ENCODE results near the gene VSTM2L.

Gene VSTM2L

GRCh38 chr20:37976887-37977286, 74.0 kb downstream of the VSTM2L start:
- H3K27ac ChIP-seq (ENCODE audit: low read depth, low read length), result no peak overlapping the region
- no peak overlapping the region for H3K9ac ChIP-seq (ENCODE audit: low read length)
- no peaks in the 10 kb centered on the region for H3K9me3 ChIP-seq (ENCODE audit: control insufficient read depth, insufficient read depth, low read depth, low read length)
- H3K4me3 ChIP-seq (ENCODE audit: low read depth, low read length), result no peak overlapping the region
- peaks cover 24% of the 10 kb centered on the region for H3K4me1 ChIP-seq (ENCODE audit: control insufficient read depth, insufficient read depth, low read length)
- H3K27me3 ChIP-seq (ENCODE audit: control insufficient read depth, insufficient read depth, low read length), result 0 out of 2 replicates have a peak, but pooled peaks cover 8% of the 10 kb centered on the region
- H3K36me3 ChIP-seq (ENCODE audit: control insufficient read depth, insufficient read depth, low read length), result no peaks in the 10 kb centered on the region

- Histone ChIP-seq H3K9ac (ENCODE audit: low read length) (no peak overlapping the region), H3K4me1 (ENCODE audit: control insufficient read depth, insufficient read depth, low read length) (peaks cover 20% of the 10 kb centered on the region), H3K9me3 (ENCODE audit: control insufficient read depth, insufficient read depth, low read depth, low read length) (no peaks in the 10 kb centered on the region), H3K27ac (ENCODE audit: low read depth, low read length) (no peak overlapping the region), H3K4me3 (ENCODE audit: low read depth, low read length) (no peak overlapping the region), H3K36me3 (ENCODE audit: control insufficient read depth, insufficient read depth, low read length) (no peaks in the 10 kb centered on the region; the same call in 1 of the 2 replicates), H3K27me3 (ENCODE audit: control insufficient read depth, insufficient read depth, low read length) (0 out of 2 replicates have a peak, but pooled peaks cover 8% of the 10 kb centered on the region)
Observed at GRCh38 chr20:37977338-37977737, 74.4 kb downstream of the VSTM2L start.

GRCh38 chr20:37977786-37978185, 74.9 kb downstream of the VSTM2L start:
- Histone ChIP-seq H3K4me1 (ENCODE audit: control insufficient read depth, insufficient read depth, low read length) (peaks cover 15% of the 10 kb centered on the region), H3K27ac (ENCODE audit: low read depth, low read length) (no peak overlapping the region), H3K9ac (ENCODE audit: low read length) (no peak overlapping the region), H3K9me3 (ENCODE audit: control insufficient read depth, insufficient read depth, low read depth, low read length) (no peaks in the 10 kb centered on the region), H3K36me3 (ENCODE audit: control insufficient read depth, insufficient read depth, low read length) (no peaks in the 10 kb centered on the region; the same call in 1 of the 2 replicates), H3K27me3 (ENCODE audit: control insufficient read depth, insufficient read depth, low read length) (0 out of 2 replicates have a peak, but pooled peaks cover 8% of the 10 kb centered on the region), H3K4me3 (ENCODE audit: low read depth, low read length) (no peak overlapping the region)

GRCh38 chr20:37979021-37979985, 76.4 kb downstream of the VSTM2L start:
- Histone ChIP-seq H3K9ac (ENCODE audit: low read length) (no peak overlapping the region), H3K36me3 (ENCODE audit: control insufficient read depth, insufficient read depth, low read length) (peaks cover 6% of the 10 kb centered on the region), H3K4me3 (ENCODE audit: low read depth, low read length) (no peak overlapping the region), H3K27me3 (ENCODE audit: control insufficient read depth, insufficient read depth, low read length) (0 out of 2 replicates have a peak, but pooled peaks cover 4% of the 10 kb centered on the region), H3K4me1 (ENCODE audit: control insufficient read depth, insufficient read depth, low read length) (peaks cover 11% of the 10 kb centered on the region; the same call in 1 of the 2 replicates), H3K9me3 (ENCODE audit: control insufficient read depth, insufficient read depth, low read depth, low read length) (no peaks in the 10 kb centered on the region), H3K27ac (ENCODE audit: low read depth, low read length) (no peak overlapping the region)

GRCh38 chr20:37980383-37980782, 77.5 kb downstream of the VSTM2L start:
- Histone ChIP-seq H3K4me1 (ENCODE audit: control insufficient read depth, insufficient read depth, low read length) (peaks cover 11% of the 10 kb centered on the region; the same call in 1 of the 2 replicates), H3K27me3 (ENCODE audit: control insufficient read depth, insufficient read depth, low read length) (0 out of 2 replicates have a peak, but pooled peaks cover 4% of the 10 kb centered on the region), H3K4me3 (ENCODE audit: low read depth, low read length) (no peak overlapping the region), H3K27ac (ENCODE audit: low read depth, low read length) (no peak overlapping the region), H3K9ac (ENCODE audit: low read length) (no peak overlapping the region), H3K36me3 (ENCODE audit: control insufficient read depth, insufficient read depth, low read length) (peaks cover 6% of the 10 kb centered on the region), H3K9me3 (ENCODE audit: control insufficient read depth, insufficient read depth, low read depth, low read length) (no peaks in the 10 kb centered on the region)

GRCh38 chr20:37980876-37981275, 77.9 kb downstream of the VSTM2L start:
- 0 out of 2 replicates have a peak, but pooled peaks cover 4% of the 10 kb centered on the region for H3K27me3 ChIP-seq (ENCODE audit: control insufficient read depth, insufficient read depth, low read length)
- peaks cover 6% of the 10 kb centered on the region for H3K36me3 ChIP-seq (ENCODE audit: control insufficient read depth, insufficient read depth, low read length)
- peaks cover 11% of the 10 kb centered on the region; the same call in 1 of the 2 replicates for H3K4me1 ChIP-seq (ENCODE audit: control insufficient read depth, insufficient read depth, low read length)
- no peaks in the 10 kb centered on the region for H3K9me3 ChIP-seq (ENCODE audit: control insufficient read depth, insufficient read depth, low read depth, low read length)
- no peak overlapping the region for H3K9ac ChIP-seq (ENCODE audit: low read length)
- H3K4me3 ChIP-seq (ENCODE audit: low read depth, low read length), result no peak overlapping the region
- no peak overlapping the region for H3K27ac ChIP-seq (ENCODE audit: low read depth, low read length)

- H3K4me3 ChIP-seq (ENCODE audit: low read depth, low read length), result no peak overlapping the region
- no peak overlapping the region for H3K9ac ChIP-seq (ENCODE audit: low read length)
- no peaks in the 10 kb centered on the region for H3K9me3 ChIP-seq (ENCODE audit: control insufficient read depth, insufficient read depth, low read depth, low read length)
- H3K4me1 ChIP-seq (ENCODE audit: control insufficient read depth, insufficient read depth, low read length), result peaks cover 10% of the 10 kb centered on the region; the same call in 1 of the 2 replicates
- H3K36me3 ChIP-seq (ENCODE audit: control insufficient read depth, insufficient read depth, low read length), result peaks cover 11% of the 10 kb centered on the region
- H3K27ac ChIP-seq (ENCODE audit: low read depth, low read length), result no peak overlapping the region
- H3K27me3 ChIP-seq (ENCODE audit: control insufficient read depth, insufficient read depth, low read length), result 0 out of 2 replicates have a peak, but pooled peaks cover 4% of the 10 kb centered on the region
Observed at GRCh38 chr20:37981568-37981967, 78.6 kb downstream of the VSTM2L start.

GRCh38 chr20:37983286-37983685, 80.4 kb downstream of the VSTM2L start:
- Histone ChIP-seq H3K36me3 (ENCODE audit: control insufficient read depth, insufficient read depth, low read length) (peaks cover 22% of the 10 kb centered on the region), H3K27ac (ENCODE audit: low read depth, low read length) (no peak overlapping the region), H3K9ac (ENCODE audit: low read length) (no peak overlapping the region), H3K4me1 (ENCODE audit: control insufficient read depth, insufficient read depth, low read length) (no peaks in the 10 kb centered on the region), H3K4me3 (ENCODE audit: low read depth, low read length) (no peak overlapping the region), H3K9me3 (ENCODE audit: control insufficient read depth, insufficient read depth, low read depth, low read length) (no peaks in the 10 kb centered on the region), H3K27me3 (ENCODE audit: control insufficient read depth, insufficient read depth, low read length) (no peaks in the 10 kb centered on the region)

- no peaks in the 10 kb centered on the region for H3K27me3 ChIP-seq (ENCODE audit: control insufficient read depth, insufficient read depth, low read length)
- H3K27ac ChIP-seq (ENCODE audit: low read depth, low read length), result no peak overlapping the region
- no peaks in the 10 kb centered on the region for H3K9me3 ChIP-seq (ENCODE audit: control insufficient read depth, insufficient read depth, low read depth, low read length)
- H3K4me3 ChIP-seq (ENCODE audit: low read depth, low read length), result no peak overlapping the region
- no peak overlapping the region for H3K9ac ChIP-seq (ENCODE audit: low read length)
- no peaks in the 10 kb centered on the region for H3K4me1 ChIP-seq (ENCODE audit: control insufficient read depth, insufficient read depth, low read length)
- H3K36me3 ChIP-seq (ENCODE audit: control insufficient read depth, insufficient read depth, low read length), result peaks cover 31% of the 10 kb centered on the region
Observed at GRCh38 chr20:37984018-37984785, 81.3 kb downstream of the VSTM2L start.

GRCh38 chr20:37986044-37986858, 83.3 kb downstream of the VSTM2L start:
- Histone ChIP-seq H3K27ac (ENCODE audit: low read depth, low read length) (no peak overlapping the region), H3K27me3 (ENCODE audit: control insufficient read depth, insufficient read depth, low read length) (no peaks in the 10 kb centered on the region), H3K4me3 (ENCODE audit: low read depth, low read length) (no peak overlapping the region), H3K9me3 (ENCODE audit: control insufficient read depth, insufficient read depth, low read depth, low read length) (no peaks in the 10 kb centered on the region), H3K9ac (ENCODE audit: low read length) (no peak overlapping the region), H3K36me3 (ENCODE audit: control insufficient read depth, insufficient read depth, low read length) (peaks cover 45% of the 10 kb centered on the region), H3K4me1 (ENCODE audit: control insufficient read depth, insufficient read depth, low read length) (no peaks in the 10 kb centered on the region)
